GM21717 (cell line): ENCODE results near the gene IFNA5.

ENCODE experiments used
- ATAC-seq: cut with Tn5 transposase; IDR thresholded peaks from one replicate; pipeline ENCODE4 v1.9.1; 2021; ENCODE audit warnings: mild to moderate bottlenecking, moderate library complexity; ENCODE audit not compliant: unreplicated experiment

IFNA5 gene

DNA sequence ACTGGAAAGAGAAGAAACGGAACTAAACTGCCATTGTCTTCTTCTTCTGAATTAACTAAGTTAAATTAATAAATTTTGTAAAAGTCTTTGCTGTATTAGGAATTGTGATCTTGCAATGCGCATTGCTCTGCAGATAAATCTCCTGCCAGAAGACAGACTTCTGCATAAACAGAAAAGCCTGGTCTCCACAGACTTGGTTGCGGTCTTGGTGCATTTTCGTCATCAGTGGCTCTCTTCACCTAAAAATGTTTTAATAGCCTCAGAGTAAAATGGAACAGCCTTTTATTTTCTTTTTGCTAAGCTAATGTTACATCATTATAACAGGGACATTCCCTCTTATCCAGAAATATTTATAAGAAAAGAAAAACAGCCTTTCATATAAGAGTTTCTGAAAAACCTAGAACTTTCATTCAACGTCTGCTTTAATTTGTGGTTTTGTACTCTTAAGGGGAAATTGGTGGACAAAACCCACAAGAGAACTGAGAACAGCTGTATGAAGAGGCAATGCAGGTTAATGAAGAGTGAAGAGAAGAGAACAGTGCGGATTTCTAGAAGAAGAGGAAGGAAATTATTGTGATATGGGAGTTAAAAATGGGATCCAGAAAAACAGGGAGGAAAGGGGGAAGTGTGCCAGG is 10.1 kb downstream of the IFNA5 start:
- peak; percentile 82 for ATAC-seq

GRCh38 chr9:21294364-21294774 is 10.7 kb downstream of the IFNA5 start:
- ATAC-seq: peak; percentile 78

GRCh38 chr9:21289848-21290247 is 15.3 kb downstream of the IFNA5 start:
- no peak for ATAC-seq

GRCh38 chr9:21287280-21287679 is 17.8 kb downstream of the IFNA5 start:
- ATAC-seq: no peak

DNA sequence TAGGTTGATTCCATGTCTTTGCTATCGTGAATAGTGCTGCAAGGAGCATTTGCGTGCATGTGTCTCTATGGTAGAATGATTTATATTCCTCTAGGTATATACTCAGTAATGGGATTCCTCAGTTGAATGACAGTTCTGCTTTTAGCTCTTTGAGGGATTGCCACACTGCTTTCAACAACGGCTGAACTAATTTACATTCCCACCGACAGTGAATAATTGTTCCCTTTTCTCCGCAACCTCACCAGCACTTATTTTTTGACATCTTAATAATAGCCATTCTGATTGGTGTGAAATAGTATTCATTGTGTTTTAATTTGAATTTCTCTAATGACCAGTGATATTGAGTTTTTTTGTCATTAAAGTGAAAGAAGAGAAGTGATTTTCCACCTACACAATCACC is 18.5 kb downstream of the IFNA5 start:
- no peak for ATAC-seq

GRCh38 chr9:21286099-21286498 is 19.0 kb downstream of the IFNA5 start:
- ATAC-seq: no peak

- no peak for ATAC-seq
Measured at GRCh38 chr9:21281275-21281674, 23.8 kb downstream of the IFNA5 start.

GRCh38 chr9:21268347-21268657 is 36.8 kb downstream of the IFNA5 start:
- no peak for ATAC-seq

DNA sequence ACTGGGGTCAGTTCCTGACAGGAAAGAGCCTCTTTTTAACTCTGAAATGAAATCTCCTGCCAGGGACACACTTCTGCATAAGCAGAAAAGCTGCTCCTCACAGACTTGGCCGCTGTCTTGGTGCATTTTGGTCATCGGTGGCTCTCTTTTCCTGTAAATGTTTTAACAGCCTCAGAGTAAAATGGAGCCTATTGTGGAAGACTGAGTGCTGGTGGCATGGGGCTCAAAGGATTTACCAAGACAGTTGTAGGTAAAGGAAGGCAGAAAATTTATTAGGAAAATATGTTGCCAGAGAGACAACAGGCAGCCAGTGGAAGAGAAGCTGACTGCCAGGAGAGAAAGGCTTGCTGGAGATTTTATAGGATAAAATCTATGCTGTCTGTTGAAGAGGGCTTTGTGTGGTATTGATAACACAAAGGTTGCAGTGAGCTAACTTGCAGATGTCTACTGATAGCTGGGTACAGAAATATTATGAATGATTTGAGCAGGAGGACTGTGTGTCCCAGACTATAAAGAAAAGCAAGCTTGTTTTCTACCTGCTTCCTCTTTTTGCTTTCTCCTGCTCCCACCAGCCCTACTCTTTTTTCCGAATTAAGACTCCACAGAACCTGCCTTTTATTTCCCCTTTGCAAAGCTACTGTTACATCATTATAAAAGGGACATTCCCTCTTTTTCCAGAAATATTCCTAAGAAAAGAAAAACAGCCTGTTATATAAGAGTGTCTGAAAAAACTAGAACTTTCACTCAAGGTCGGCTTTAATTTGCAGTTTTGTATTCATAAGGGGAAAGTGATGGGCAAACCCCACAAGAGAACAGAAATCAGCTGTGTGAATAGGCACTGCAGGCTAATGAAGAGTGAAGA is 37.4 kb downstream of the IFNA5 start:
- peak; percentile 68 for ATAC-seq

GRCh38 chr9:21266733-21267484 is 38.2 kb downstream of the IFNA5 start:
- no peak for ATAC-seq

DNA sequence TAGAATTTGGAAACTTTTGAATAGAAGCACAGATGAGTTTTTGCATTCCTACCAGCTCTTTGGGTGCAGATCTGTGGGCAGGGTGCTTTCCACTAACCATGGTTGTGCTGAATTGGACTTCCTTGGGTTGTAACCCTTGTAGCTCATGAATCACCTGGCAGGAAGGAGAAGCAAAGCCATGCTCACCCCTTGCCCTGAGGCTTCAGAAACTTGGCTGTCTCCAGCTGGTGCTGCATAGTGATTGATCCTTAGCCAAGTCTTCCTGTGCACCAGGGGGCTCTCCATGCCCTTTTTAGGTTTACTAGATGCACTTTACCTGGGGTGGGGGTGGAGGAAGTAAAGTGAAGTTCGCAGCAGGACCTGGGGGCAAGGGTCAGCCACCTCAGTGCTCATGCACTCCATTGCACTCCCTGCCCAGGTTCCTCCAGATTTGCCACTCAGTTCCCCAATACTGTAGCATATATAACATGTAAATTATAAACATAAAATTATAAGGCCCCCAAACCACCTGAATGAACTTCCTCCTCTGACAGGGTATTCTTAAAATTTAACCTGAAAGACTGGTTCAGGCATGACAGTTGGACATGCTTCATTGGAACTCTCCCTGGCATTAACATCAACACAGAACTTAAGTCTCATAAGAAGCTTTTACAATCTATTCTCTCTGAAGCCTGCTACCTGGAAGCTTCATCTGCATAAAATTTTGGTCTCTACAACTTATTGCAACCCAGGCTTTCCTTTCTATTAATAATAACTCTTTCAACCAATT is 39.5 kb downstream of the IFNA5 start:
- no peak for ATAC-seq

DNA sequence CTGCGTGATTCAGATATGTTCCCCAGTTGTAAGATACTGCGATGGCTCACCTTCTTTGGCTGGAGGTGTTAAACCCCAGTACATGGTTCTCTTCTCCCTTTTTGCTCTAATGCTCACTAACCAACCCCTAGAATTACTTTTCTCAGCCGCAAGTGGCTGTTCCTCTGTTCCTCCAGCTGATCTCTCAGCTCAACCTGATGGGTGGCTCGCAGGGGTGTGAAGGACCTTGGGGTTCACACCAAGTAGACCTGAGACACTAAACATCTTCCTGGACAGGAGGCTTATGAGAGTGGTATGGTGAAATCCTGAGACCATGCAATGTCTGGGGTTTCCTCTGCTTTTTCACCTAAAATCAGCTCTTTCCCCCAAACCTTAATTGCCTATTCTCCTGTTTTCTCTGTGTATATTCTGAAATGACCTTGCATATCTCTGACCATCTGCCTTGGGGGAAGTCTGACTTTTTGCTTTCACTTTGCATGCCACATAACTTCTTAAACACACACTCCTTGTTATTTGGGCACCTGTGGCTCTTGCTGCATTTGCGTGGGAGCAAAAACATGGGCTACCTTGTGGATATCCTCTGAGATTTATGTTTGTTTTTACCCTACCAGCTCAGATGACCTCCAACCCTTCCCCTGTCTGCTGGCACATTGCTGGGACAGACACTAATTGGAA is 49.4 kb downstream of the IFNA5 start:
- no peak for ATAC-seq
